NCI-H1092 (cell line): ENCODE results near the gene TKTL1.

ENCODE experiments used
- DNase-seq: peaks from one replicate; lab custom pipeline; 2025; lab: John Stamatoyannopoulos, UW

TKTL1 gene

GRCh38 chrX:154362085-154362742 is 66.6 kb downstream of the TKTL1 start:
- no peak for DNase-seq

GRCh38 chrX:154363706-154364439 is 68.3 kb downstream of the TKTL1 start:
- no peak for DNase-seq

DNA sequence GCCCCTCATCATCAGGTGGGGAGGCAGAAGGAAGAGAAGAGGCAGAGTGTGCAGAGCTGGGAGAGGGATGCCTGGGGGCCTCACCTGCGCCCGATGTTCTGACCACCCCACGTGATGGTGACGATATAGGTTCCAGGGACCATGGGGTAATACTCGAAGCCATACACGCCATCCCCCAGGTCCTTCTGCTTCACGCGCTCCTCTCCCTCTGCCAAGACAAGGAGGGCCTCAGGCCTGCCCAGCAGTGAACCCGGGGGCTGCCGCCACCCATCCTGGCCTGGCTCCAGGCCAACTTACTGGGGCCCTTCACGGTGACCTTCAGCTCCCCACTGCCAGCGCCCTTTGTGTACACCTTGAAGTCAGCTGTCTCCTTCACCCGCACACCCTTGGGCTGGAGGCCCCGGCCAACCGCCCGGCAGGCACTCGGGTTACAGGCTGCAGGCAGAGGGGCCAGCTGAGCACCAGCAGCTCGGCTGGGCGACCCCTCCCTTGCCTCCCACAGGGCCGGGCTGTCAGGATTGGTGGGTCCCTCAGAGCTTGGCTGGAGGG is 69.5 kb downstream of the TKTL1 start:
- DNase-seq, result no peak

GRCh38 chrX:154365997-154366665 is 70.5 kb downstream of the TKTL1 start:
- no peak for DNase-seq

DNA sequence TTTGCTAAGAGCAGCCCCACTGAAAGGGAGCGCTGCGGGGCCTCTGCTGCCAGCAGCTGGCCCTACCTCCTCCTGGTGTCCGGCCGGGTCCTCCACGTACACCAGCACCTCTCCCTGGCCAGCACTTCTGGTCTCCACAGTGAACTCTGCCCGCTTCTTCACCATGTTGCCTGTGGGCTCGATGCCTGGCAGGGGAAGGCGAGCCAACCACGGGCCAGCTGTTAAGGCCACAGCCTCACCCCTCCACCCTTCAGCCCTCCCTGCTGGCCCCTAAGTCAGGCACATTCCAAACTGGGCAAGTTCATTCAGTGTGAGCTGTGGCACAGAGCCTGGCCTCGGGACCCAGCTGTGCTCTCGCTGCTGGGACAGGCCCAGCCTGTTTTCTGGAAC is 71.1 kb downstream of the TKTL1 start:
- DNase-seq, result no peak

DNA sequence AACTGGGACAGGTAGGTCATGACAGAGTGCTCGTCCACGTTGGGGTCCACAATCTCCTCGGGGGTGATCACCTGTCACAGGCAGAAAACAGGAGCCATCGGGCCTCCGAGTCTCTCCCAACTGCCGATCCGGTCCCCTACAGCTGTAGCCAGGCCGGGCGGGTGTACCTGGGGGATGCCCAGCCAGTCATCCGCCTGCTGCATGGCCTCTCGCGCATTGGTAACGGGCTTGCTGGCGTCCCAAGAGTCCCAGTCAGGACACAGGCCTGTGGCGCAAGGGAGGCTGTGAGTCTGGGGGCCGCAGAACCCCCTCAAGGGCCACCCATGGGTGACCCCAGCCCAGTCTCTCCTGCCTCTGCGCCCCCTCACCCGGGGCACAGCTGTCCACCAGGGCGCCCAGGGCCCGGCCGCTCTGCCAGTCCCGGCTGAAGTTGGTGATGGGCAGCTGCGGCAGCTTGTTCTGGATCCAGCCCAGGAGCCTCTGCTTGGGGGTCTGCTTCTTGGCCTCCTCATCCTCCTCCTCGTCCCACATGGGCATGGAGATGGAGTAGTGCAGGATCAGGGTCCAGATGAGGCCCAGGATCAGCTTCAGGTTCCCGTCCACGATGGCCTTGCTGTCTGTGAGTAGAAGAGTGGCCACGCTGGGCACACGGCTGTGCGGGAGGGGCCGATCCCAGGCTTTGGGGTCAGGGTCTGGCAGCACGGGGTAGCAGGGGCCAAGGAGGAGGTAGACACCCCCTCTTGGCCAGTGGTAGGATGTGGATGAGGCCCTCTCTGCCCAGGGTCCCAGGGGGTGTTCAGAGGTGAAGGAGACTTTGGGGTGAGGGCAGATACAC is 72.1 kb downstream of the TKTL1 start:
- no peak for DNase-seq

DNA sequence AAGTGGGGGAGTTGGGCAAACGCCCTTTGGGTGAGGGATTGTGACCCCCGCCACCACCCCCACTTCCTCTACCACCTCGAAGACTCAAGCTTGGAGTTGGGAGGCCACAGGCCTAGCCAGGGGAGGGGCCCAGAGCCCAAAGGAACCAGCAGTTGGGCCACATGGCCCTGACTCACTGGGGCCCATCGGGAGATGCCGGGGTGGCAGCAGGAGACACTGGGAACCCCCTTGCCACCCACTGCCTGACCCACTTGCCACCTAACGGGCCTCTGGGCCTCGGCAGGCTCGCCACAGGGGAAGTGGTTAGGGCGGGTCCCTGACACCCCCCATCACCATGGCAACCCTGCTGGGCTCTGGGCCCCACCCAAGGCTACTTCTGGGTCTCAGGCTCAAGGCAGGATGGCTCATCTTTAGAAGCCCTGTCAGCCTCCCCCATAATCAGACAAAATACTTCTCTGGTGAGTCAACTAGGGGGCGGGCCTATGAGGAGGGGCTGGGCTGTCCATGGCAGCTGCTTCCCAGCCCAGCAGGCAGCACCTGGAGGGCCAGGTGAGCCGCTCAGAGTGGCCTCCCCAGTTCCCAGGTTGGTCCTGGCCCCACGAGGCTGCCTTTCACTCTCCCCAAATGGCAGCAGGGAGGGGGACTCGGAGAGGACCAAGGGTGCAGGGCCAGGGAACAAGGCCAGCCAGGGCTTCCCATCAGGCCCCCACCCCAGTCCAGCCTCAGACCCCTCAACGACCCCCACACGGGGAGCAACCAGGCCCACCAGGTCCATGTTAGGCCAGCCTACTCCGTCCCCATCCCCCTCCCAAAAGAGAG is 73.2 kb downstream of the TKTL1 start:
- no peak for DNase-seq

GRCh38 chrX:154369449-154370299 is 74.1 kb downstream of the TKTL1 start:
- DNase-seq, result no peak

DNA sequence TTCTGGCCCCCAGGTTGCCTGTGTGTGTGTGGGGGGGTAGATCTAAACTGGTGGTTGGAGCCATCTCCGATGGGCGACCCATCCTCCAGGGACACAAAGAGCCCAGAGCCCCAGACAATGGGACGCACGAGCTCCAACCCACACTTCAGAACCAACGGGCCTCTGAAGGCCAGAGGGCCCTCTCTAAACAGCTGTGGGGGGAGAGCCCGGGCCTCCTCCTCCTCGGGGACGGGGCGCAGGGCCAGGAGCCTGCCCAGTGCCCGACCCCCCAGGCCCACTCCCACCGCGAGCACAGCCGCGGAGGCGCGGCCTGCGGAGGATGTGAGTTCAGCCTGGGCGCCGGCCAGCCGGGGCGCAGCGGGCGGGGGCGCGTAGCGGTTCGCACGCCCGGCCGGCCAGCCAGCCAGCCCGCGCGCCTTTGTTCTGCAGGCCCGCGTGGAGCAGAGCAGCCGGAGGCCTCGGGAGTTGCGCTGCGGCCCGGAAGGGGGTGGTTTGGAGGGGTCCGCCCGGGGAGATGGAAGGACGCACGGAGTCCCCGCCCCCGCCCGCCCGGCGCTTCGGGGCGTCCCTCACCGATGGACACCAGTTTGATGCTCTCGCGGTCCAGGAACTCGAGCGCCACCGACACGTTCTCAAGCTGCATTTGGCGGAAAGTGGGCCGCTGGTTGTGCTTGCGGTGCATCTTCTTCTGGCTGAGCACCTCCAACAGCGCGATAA is 74.9 kb downstream of the TKTL1 start:
- DNase-seq, result peak; percentile 32

DNA sequence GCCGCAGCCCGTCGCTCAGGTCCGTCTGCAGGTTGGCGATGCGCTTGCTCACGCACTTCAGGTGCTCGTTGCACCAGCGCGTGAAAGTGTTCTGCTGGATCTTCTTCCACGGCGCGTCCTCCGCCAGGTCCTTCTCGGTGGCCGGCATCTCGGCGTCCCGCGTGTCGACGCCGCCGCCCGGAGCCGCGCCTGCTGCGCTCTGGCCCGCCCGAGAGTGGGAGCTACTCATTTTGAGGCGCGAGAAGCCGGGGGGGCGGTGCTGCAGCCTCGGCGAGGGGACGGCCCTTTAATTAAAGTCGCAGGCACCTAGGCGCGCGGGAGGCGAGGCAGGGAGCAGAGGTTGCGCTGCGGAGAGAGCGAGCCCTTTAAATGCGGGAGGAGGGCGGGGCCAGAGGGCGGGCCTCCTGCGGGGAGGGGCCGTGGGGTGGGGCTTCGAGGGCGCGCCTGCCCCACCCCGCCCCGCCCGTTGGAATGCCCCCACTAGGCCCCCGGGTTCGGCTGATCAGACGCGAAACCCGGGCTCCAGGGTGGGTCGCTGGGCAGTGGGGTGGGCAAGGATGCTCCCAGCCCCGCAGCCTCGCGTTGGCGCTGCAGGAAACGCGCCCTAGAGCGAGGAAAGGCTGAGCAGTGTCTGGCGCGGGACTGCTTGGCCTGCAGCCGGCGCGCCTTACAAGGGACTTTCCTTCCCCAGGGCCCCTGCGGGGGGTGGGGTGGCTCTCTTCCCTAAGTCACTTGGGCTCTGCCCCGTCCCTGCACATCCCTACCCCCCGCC is 75.6 kb downstream of the TKTL1 start:
- DNase-seq, result peak; percentile 86

GRCh38 chrX:154371789-154372300 is 76.2 kb downstream of the TKTL1 start:
- no peak for DNase-seq

GRCh38 chrX:154372612-154373022 is 77.0 kb downstream of the TKTL1 start:
- no peak for DNase-seq

GRCh38 chrX:154373340-154374306 is 78.0 kb downstream of the TKTL1 start:
- DNase-seq, result peak; percentile 55

DNA sequence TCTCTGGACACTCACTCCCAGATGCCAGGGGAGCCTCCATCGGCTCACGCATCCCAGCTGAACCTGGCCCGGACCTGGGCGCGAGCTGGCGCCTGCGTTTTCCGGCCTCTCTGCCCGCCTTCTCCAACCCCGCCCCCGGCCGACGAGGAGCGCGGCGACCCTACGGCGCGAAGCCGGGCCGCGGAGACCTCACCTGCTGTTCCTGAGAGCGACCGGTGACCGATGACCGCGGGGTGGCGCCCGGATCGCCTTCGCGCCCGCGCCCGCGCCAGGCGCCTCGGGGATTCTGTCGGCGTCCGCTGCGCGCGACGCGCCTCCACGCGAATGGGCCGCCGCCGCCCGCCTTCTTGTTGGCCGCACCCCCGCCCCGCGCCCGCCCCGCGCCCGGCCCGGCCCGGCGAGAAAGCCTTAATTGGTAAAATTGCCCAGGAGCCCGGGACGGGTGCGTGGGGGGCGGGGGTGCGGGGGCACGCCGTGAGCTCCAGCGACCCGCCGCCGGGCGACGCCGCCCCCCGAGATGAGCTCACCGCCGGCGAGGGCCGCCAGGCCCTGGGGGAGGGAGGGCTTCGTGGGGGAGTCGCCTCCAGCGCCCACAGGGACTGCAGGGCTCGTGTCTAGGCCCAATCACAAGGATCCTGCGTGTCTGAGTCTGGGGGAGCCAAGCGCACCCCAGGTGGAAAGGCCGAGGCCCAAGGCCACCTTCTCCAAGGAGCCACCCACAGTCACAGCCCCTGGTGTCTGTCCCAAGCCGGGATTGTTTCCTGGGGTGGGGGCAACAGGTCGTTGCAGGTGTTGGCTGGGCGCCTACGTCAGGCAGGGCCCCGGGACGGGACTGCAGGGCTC is 78.9 kb downstream of the TKTL1 start, which contains the start of gene FLNA:
Gene FLNA (minus strand): TSS at position 322 of the 843 bp plus-strand sequence. CDS start 3,389 bp downstream, outside the sequence.
- DNase-seq, result peak; percentile 31

- no peak for DNase-seq
Observed at GRCh38 chrX:154375156-154375504, 79.5 kb downstream of the TKTL1 start.

- DNase-seq, result no peak
Observed at GRCh38 chrX:154376774-154377173, 81.2 kb downstream of the TKTL1 start.
